GM12801 (cell line): ENCODE measurements around the gene PRR19.

Experiments
- CTCF ChIP-seq: IDR thresholded peaks from one replicate; pipeline ENCODE4 v1.5.1; 2011; ENCODE audit warnings: control low read depth; ENCODE audit not compliant: insufficient read length; ENCODE audit errors: extremely low read depth

The PRR19 gene

GRCh38 chr19:42351079-42351735 is 49.3 kb downstream of the PRR19 start:
- no peak for TF ChIP-seq CTCF

DNA sequence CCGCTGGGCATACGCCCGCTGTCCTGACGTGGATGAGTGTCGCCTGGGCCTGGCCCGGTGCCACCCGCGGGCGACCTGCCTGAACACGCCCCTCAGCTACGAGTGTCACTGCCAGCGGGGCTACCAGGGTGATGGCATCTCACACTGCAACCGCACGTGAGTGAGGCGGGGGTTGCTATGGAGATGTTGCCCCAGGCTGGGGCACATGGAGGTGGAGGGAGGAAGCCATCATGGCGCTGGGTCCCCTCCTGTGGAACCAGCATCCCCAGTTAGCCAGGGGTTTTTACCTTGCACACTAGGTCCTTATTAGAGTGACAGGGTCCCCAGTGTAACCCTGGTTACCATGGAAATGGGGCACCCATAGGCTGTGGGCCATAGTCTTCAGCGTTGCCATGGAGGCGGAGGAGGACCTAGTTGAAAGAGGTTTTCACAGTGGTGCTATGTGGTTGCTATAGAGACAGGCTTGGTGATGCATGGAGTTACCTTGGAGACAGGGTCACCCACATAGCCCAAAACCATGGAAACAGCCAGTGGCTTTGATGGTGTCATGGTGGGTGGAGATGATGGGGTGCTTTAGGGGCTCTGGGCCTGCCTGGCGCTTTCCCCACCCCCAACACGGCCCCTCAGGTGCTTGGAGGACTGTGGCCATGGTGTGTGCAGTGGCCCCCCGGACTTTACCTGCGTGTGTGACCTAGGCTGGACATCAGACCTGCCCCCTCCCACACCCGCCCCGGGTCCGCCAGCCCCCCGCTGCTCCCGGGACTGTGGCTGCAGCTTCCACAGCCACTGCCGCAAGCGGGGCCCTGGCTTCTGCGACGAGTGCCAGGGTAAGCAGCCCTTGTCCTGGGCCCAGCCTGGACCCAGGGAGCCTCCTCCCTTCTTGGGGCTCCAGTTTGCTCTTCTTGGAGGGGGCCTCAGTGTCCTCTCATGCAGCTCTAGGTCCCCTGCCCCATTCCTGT is 50.6 kb downstream of the PRR19 start:
- no peak for TF ChIP-seq CTCF

GRCh38 chr19:42353341-42354015 is 51.5 kb downstream of the PRR19 start:
- no peak for TF ChIP-seq CTCF

DNA sequence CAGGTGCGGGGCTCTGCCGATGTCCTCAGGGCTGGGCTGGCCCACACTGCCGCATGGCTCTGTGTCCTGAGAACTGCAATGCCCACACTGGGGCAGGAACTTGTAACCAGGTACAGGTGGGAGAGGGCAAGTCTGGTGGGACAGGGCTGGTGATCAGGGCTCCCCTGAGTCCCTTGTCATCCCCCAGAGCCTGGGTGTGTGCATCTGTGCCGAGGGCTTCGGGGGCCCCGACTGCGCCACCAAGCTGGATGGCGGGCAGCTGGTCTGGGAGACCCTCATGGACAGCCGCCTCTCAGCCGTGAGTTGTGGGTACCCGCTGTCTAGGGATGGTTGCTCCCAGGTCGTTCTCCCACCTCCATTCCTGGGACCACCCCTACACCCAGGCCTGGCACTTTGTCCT is 54.0 kb downstream of the PRR19 start:
- TF ChIP-seq CTCF: no peak

GRCh38 chr19:42356686-42357085 is 54.8 kb downstream of the PRR19 start:
- TF ChIP-seq CTCF: no peak

GRCh38 chr19:42357290-42357689 is 55.4 kb downstream of the PRR19 start:
- TF ChIP-seq CTCF: no peak
